Naive thymus-derived CD8-positive, alpha-beta T cell (primary cell): ENCODE data around the gene SPRR5. TPM values are rescaled to one million over a fixed set of nuclear protein-coding genes. Genes with fewer than 3 reads are reported as not detected.

ENCODE experiments used
- ATAC-seq, 2 donors: fragments of 150-1000 bp; cut with Tn5 transposase in 1 of 2; sonication (Bioruptor Pico), chemical (Tn5 transposase) in 1 of 2; 1 replicate in 1 of 2; 2 replicates in 1 of 2; pipeline ENCODE4 v1.10.0; 2021; ENCODE audit warnings: mild to moderate bottlenecking in 2 of 2, moderate library complexity in 2 of 2
- POLR2A ChIA-PET: fragments of 350-600 bp; sonication (Branson Sonifier 250); formaldehyde crosslinking; loops from one replicate; lab custom pipeline; 2021; ENCODE audit warnings: antibody characterized with exemption; lab: Charles Lee
- DNase-seq, 10 donors: peaks; one replicate each; pipeline versions ENCODE4 v3.0.0 to v3.0.0-alpha.2; 2020 to 2022
- H3K27ac Mint-ChIP-seq, 10 donors: one replicate each; pipeline ENCODE4 v1.8.0; 2020 to 2022; ENCODE audit warnings: mild to moderate bottlenecking in 10 of 10, mixed read lengths in 10 of 10, moderate library complexity in 4 of 10, inconsistent platforms in 1 of 10
- H3K27me3 Mint-ChIP-seq, 5 donors: one replicate each; pipeline ENCODE4 v1.8.0; 2021 to 2022; ENCODE audit warnings: mixed read lengths in 5 of 5
- H3K36me3 Mint-ChIP-seq, 3 donors: one replicate each; pipeline ENCODE4 v1.8.0; 2020 to 2022; ENCODE audit warnings: mixed read lengths in 3 of 3, mild to moderate bottlenecking in 2 of 3, inconsistent platforms in 1 of 3
- H3K4me1 Mint-ChIP-seq, 4 donors: one replicate each; pipeline ENCODE4 v1.8.0; 2021 to 2022; ENCODE audit warnings: mixed read lengths in 4 of 4
- H3K4me3 Mint-ChIP-seq, 10 donors: one replicate each; pipeline ENCODE4 v1.8.0; 2020 to 2022; ENCODE audit warnings: mild to moderate bottlenecking in 10 of 10, mixed read lengths in 10 of 10, moderate library complexity in 6 of 10, inconsistent platforms in 1 of 10
- H3K9me3 Mint-ChIP-seq, 9 donors: one replicate each; pipeline ENCODE4 v1.8.0; 2020 to 2022; ENCODE audit warnings: mixed read lengths in 9 of 9, mild to moderate bottlenecking in 3 of 9, inconsistent platforms in 1 of 9, moderate library complexity in 1 of 9
- polyA plus RNA-seq, 3 donors: library from polyadenylated mRNA; unstranded; fragments of 300-500 nt; fragmentation: Illumina TruSeq; gene quantifications; one replicate each; pipeline ENCODE4 v1.2.3, GENCODE V29; 2021
- total RNA-seq, 8 experiments: library from RNA in 2 of 8; stranded (reverse) in 2 of 8; gene quantifications; one replicate each; pipeline ENCODE4 v1.2.3 and lab custom pipeline; 2021 to 2026

SPRR5 gene
- total and polyA plus RNA-seq, 5 experiments from 2014 or later = not detected

- Mint-ChIP-seq H3K9me3 (peaks cover 0 to 3% (median 0%) of the 10 kb centered on the region in 9 donors), H3K36me3 (no peaks in the 10 kb centered on the region), H3K27me3 (peaks cover 1 to 26% (median 13%) of the 10 kb centered on the region in 5 donors), H3K27ac (no peak overlapping the region), H3K4me1 (no peaks in the 10 kb centered on the region), H3K4me3 (no peak overlapping the region)
- DNase-seq (no peak), ATAC-seq (no peak)
- POLR2A ChIA-PET = no interaction called here
Observed at GRCh38 chr1:152957561-152957960, 10.6 kb downstream of the SPRR5 start.

GRCh38 chr1:152959273-152959672, 12.3 kb downstream of the SPRR5 start:
- ATAC-seq (no peak), DNase-seq (no peak)
- Mint-ChIP-seq H3K36me3 (no peaks in the 10 kb centered on the region), H3K4me1 (no peaks in the 10 kb centered on the region), H3K27me3 (peaks cover 3 to 22% (median 13%) of the 10 kb centered on the region in 5 donors), H3K4me3 (no peak overlapping the region), H3K9me3 (peaks cover 0 to 3% (median 0%) of the 10 kb centered on the region in 9 donors), H3K27ac (no peak overlapping the region)
- POLR2A ChIA-PET = no interaction called here

- Mint-ChIP-seq H3K9me3 (peaks cover 0 to 3% (median 0%) of the 10 kb centered on the region in 9 donors), H3K4me1 (no peaks in the 10 kb centered on the region), H3K4me3 (no peak overlapping the region), H3K36me3 (no peaks in the 10 kb centered on the region), H3K27me3 (peaks cover 6 to 23% (median 13%) of the 10 kb centered on the region in 5 donors), H3K27ac (no peak overlapping the region)
- POLR2A ChIA-PET = no interaction called here
- no peak for DNase-seq
- no peak for ATAC-seq
Observed at GRCh38 chr1:152959801-152960451, 12.9 kb downstream of the SPRR5 start.

GRCh38 chr1:152960452-152961044, 13.5 kb downstream of the SPRR5 start:
- no peak overlapping the region for H3K27ac Mint-ChIP-seq
- peaks cover 8 to 29% (median 20%) of the 10 kb centered on the region in 5 donors for H3K27me3 Mint-ChIP-seq
- H3K36me3 Mint-ChIP-seq = no peaks in the 10 kb centered on the region
- ATAC-seq (no peak), DNase-seq (no peak)
- H3K4me1 Mint-ChIP-seq = no peaks in the 10 kb centered on the region
- H3K9me3 Mint-ChIP-seq = peaks cover 0 to 3% (median 0%) of the 10 kb centered on the region in 9 donors
- POLR2A ChIA-PET = no interaction called here
- no peak overlapping the region for H3K4me3 Mint-ChIP-seq

- DNase-seq = no peak
- Mint-ChIP-seq H3K27me3 (peaks cover 8 to 33% (median 22%) of the 10 kb centered on the region in 5 donors), H3K9me3 (peaks cover 0 to 3% (median 0%) of the 10 kb centered on the region in 9 donors), H3K4me3 (no peak overlapping the region), H3K36me3 (no peaks in the 10 kb centered on the region), H3K27ac (no peak overlapping the region), H3K4me1 (no peaks in the 10 kb centered on the region)
- no peak for ATAC-seq
- POLR2A ChIA-PET = no interaction called here
Observed at GRCh38 chr1:152961226-152961891, 14.4 kb downstream of the SPRR5 start.

- H3K4me1 Mint-ChIP-seq = no peaks in the 10 kb centered on the region
- no peak overlapping the region for H3K4me3 Mint-ChIP-seq
- no peaks in the 10 kb centered on the region for H3K36me3 Mint-ChIP-seq
- POLR2A ChIA-PET = no interaction called here
- ATAC-seq (no peak), DNase-seq (no peak)
- no peak overlapping the region for H3K27ac Mint-ChIP-seq
- H3K27me3 Mint-ChIP-seq = peaks cover 8 to 39% (median 33%) of the 10 kb centered on the region in 5 donors
- H3K9me3 Mint-ChIP-seq = peaks cover 0 to 2% (median 0%) of the 10 kb centered on the region in 9 donors
Observed at GRCh38 chr1:152962876-152963415, 15.9 kb downstream of the SPRR5 start.

- POLR2A ChIA-PET = no interaction called here
- ATAC-seq = no peak
- Mint-ChIP-seq H3K9me3 (peaks cover 0 to 2% (median 0%) of the 10 kb centered on the region in 9 donors), H3K4me1 (no peaks in the 10 kb centered on the region), H3K4me3 (no peak overlapping the region), H3K36me3 (no peaks in the 10 kb centered on the region), H3K27ac (peak overlapping the region in 1 of 10 donors; percentile 8), H3K27me3 (peaks cover 6 to 39% (median 38%) of the 10 kb centered on the region in 5 donors)
- no peak for DNase-seq
Observed at GRCh38 chr1:152964536-152964935, 17.5 kb downstream of the SPRR5 start.

GRCh38 chr1:152965853-152966252, 18.8 kb downstream of the SPRR5 start:
- POLR2A ChIA-PET = no interaction called here
- ATAC-seq (no peak), DNase-seq (no peak)
- H3K27ac Mint-ChIP-seq = no peak overlapping the region
- H3K9me3 Mint-ChIP-seq = peaks cover 0 to 2% (median 0%) of the 10 kb centered on the region in 9 donors
- peaks cover 6 to 36% (median 31%) of the 10 kb centered on the region in 5 donors for H3K27me3 Mint-ChIP-seq
- no peaks in the 10 kb centered on the region for H3K4me1 Mint-ChIP-seq
- no peak overlapping the region for H3K4me3 Mint-ChIP-seq
- no peaks in the 10 kb centered on the region for H3K36me3 Mint-ChIP-seq

GRCh38 chr1:152967201-152967600, 20.2 kb downstream of the SPRR5 start:
- H3K36me3 Mint-ChIP-seq = no peaks in the 10 kb centered on the region
- peaks cover 0 to 2% (median 0%) of the 10 kb centered on the region in 9 donors for H3K9me3 Mint-ChIP-seq
- H3K27ac Mint-ChIP-seq = no peak overlapping the region
- POLR2A ChIA-PET = no interaction called here
- no peak overlapping the region for H3K4me3 Mint-ChIP-seq
- DNase-seq (no peak), ATAC-seq (no peak)
- peaks cover 7 to 48% (median 34%) of the 10 kb centered on the region in 5 donors for H3K27me3 Mint-ChIP-seq
- no peaks in the 10 kb centered on the region for H3K4me1 Mint-ChIP-seq

- H3K9me3 Mint-ChIP-seq = peaks cover 0 to 2% (median 0%) of the 10 kb centered on the region in 9 donors
- no peaks in the 10 kb centered on the region for H3K4me1 Mint-ChIP-seq
- H3K27ac Mint-ChIP-seq = no peak overlapping the region
- no peak for ATAC-seq
- no peak overlapping the region for H3K4me3 Mint-ChIP-seq
- POLR2A ChIA-PET = no interaction called here
- H3K36me3 Mint-ChIP-seq = no peaks in the 10 kb centered on the region
- H3K27me3 Mint-ChIP-seq = peaks cover 7 to 58% (median 34%) of the 10 kb centered on the region in 5 donors
- no peak for DNase-seq
Observed at GRCh38 chr1:152968248-152968647, 21.2 kb downstream of the SPRR5 start.

GRCh38 chr1:152969036-152969435, 22.0 kb downstream of the SPRR5 start:
- Mint-ChIP-seq H3K9me3 (peaks cover 0 to 2% (median 0%) of the 10 kb centered on the region in 9 donors), H3K36me3 (no peaks in the 10 kb centered on the region), H3K4me3 (no peak overlapping the region), H3K27me3 (peaks cover 7 to 58% (median 32%) of the 10 kb centered on the region in 5 donors), H3K27ac (peak overlapping the region in 1 of 10 donors; percentile 1), H3K4me1 (no peaks in the 10 kb centered on the region)
- POLR2A ChIA-PET = no interaction called here
- no peak for ATAC-seq
- no peak for DNase-seq

- Mint-ChIP-seq H3K27ac (peak within 1 kb of the TSS in 1 of 10 donors; percentile 24), H3K9me3 (peaks cover 0 to 2% (median 0%) of the 10 kb centered on the region in 9 donors), H3K4me3 (no peak within 1 kb of the TSS), H3K36me3 (no peaks in the 10 kb centered on the region), H3K27me3 (peaks cover 9 to 65% (median 25%) of the 10 kb centered on the region in 5 donors), H3K4me1 (no peaks in the 10 kb centered on the region)
- no peak for ATAC-seq
- no peak for DNase-seq
- POLR2A ChIA-PET = no interaction called here
Observed at GRCh38 chr1:152970495-152970894, 23.5 kb downstream of the SPRR5 start, which contains the start of gene SPRR4. Gene SPRR4, plus strand, starts transcription at chr1:152970648. Its CDS starts 1,243 bp downstream, at chr1:152971891.
